HT-29 (cell line): ENCODE data around the gene C11orf68. TPM values are rescaled to one million over a fixed set of nuclear protein-coding genes. Genes with fewer than 3 reads are reported as not detected.

ENCODE experiments used
- DNase-seq: peaks from one replicate; pipeline ENCODE4 v3.0.0-alpha.2; 2015; ENCODE audit warnings: low spot score
- total RNA-seq: library from RNA; depleted of rRNA; stranded (reverse); fragments of >200 nt; shearing (Covaris generic); gene quantifications from 2 replicates; pipeline ENCODE4 v1.2.3, GENCODE V29; 2014

C11orf68 gene
- total RNA-seq, 1 experiment from 2014 or later, result 24.5 TPM

- DNase-seq, result no peak
These were observed 25.9 kb upstream of the C11orf68 start for GRCh38 chr11:65944767-65945166.

- no peak for DNase-seq
These were observed 25.3 kb upstream of the C11orf68 start for GRCh38 chr11:65944191-65944590.

- no peak for DNase-seq
These were observed 23.7 kb upstream of the C11orf68 start for GRCh38 chr11:65942531-65942930.

- DNase-seq, result no peak
These were observed 23.0 kb upstream of the C11orf68 start for GRCh38 chr11:65941720-65942310.

GRCh38 chr11:65937766-65938165, 18.9 kb upstream of the C11orf68 start:
- no peak for DNase-seq

- DNase-seq, result no peak
These were observed 15.2 kb upstream of the C11orf68 start for GRCh38 chr11:65934014-65934413.

- no peak for DNase-seq
These were observed 13.7 kb upstream of the C11orf68 start for GRCh38 chr11:65932558-65932919.

- DNase-seq, result no peak
These were observed 13.1 kb upstream of the C11orf68 start for GRCh38 chr11:65931773-65932557.

GRCh38 chr11:65928667-65929066, 9.8 kb upstream of the C11orf68 start:
- no peak for DNase-seq

GRCh38 chr11:65927904-65928397, 9.1 kb upstream of the C11orf68 start:
- no peak for DNase-seq

GRCh38 chr11:65925397-65925796, 6.5 kb upstream of the C11orf68 start:
- DNase-seq, result no peak

- DNase-seq, result no peak
These were observed 3.7 kb upstream of the C11orf68 start for GRCh38 chr11:65922565-65922964.

- no peak for DNase-seq
These were observed 3.0 kb upstream of the C11orf68 start for GRCh38 chr11:65921876-65922275.

GRCh38 chr11:65921033-65921555, 2.2 kb upstream of the C11orf68 start:
- DNase-seq, result no peak

GRCh38 chr11:65920372-65920802, 1.5 kb upstream of the C11orf68 start:
- DNase-seq, result no peak

- peak; percentile 29 for DNase-seq
These were observed 910 bp upstream of the C11orf68 start for GRCh38 chr11:65919573-65920371.

- peak; percentile 98 for DNase-seq
These were observed 295 bp upstream of the C11orf68 start, which contains the start of gene DRAP1 for GRCh38 chr11:65919141-65919572. TSS of gene DRAP1 (plus strand) at chr11:65919426. CDS start at chr11:65919502, 76 bp downstream.

- no peak for DNase-seq
These were observed 1.2 kb downstream of the C11orf68 start for GRCh38 chr11:65917434-65918210.

GRCh38 chr11:65917077-65917433, 1.8 kb downstream of the C11orf68 start:
- no peak for DNase-seq

- DNase-seq, result no peak
These were observed 2.5 kb downstream of the C11orf68 start for GRCh38 chr11:65916391-65916790.

GRCh38 chr11:65915821-65916251, 3.0 kb downstream of the C11orf68 start:
- DNase-seq, result peak; percentile 82
